ENCODE results near the gene ZNF629. TPM values are rescaled to one million over a fixed set of nuclear protein-coding genes. Genes with fewer than 3 reads are reported as not detected.

ZNF629 gene
- total and polyA plus RNA-seq, 2 experiments from 2014 or later: 7.7 to 15.6 TPM

- Histone ChIP-seq H3K4me1 (ENCODE audit: insufficient read depth) (peaks cover 7% of the 10 kb centered on the region), H2AFZ (no peak overlapping the region), H3K9me3 (ENCODE audit: low read depth) (no peaks in the 10 kb centered on the region), H3K27ac (no peak overlapping the region), H3K9me2 (replicated peaks; ENCODE audit: insufficient read depth) (no peaks in the 10 kb centered on the region), H3K36me3 (replicated peaks; ENCODE audit: insufficient read depth, low read depth) (no peaks in the 10 kb centered on the region), H3K79me2 (peaks cover 2% of the 10 kb centered on the region), H3K4me3 (no peak overlapping the region), H4K20me1 (ENCODE audit: insufficient read depth, poor library complexity, severe bottlenecking) (no peaks in the 10 kb centered on the region), H3K27me3 (no peaks in the 10 kb centered on the region), H3K4me2 (no peak overlapping the region)
- no peak for DNase-seq (ENCODE audit: low spot score)
- WGBS (ENCODE audit: low lambda C conversion rate, missing lambda C conversion rate): 78% methylated on average over 3 of the region's 3 CpGs
- no peak for TF ChIP-seq EZH2 (IDR thresholded peaks at IDR 0.05; ENCODE audit: borderline replicate concordance)
- TF ChIP-seq EZH2phosphoT487 (IDR thresholded peaks at IDR 0.05; ENCODE audit: low read depth, severe bottlenecking, unreplicated experiment): no peak
- TF ChIP-seq CTCF (IDR thresholded peaks at IDR 0.05; ENCODE audit: poor library complexity): no peak
These were observed 15.9 kb upstream of the ZNF629 start for GRCh38 chr16:30802936-30803335.

DNA sequence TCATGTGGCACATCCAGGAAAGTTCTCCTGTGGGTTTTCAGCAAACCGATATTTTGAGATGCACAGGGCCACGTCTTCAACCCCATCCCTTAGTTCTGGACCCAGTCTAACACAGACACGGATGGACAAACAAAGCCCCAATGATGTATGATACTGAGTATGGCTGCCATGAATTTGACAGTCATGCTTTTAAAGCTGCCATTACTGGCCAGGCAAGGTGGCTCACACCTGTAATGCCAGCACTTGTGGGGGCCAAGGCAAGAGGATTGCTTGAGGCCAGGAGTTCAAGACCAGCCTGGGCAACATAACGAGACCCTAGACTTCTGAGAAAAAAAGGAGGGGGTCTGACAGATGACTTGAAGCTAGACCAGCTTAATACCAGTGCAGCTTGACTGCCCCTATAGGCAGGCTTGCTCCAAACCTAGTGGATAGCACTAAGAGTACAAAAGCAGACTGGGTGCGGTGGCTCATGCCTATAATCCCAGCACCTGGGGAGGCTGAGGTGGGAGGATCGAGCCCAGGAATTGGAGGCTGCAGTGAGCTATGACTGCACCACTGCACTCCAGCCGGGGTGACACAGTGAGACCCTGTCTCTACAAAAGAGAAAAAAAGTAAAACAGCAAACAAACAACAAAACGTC is 10.8 kb upstream of the ZNF629 start:
- DNase-seq (ENCODE audit: low spot score): no peak
- no peak overlapping the region for H2AFZ ChIP-seq

GRCh38 chr16:30794634-30795033 is 7.6 kb upstream of the ZNF629 start:
- WGBS (ENCODE audit: low lambda C conversion rate, missing lambda C conversion rate): 82% methylated on average over 3 of the region's 3 CpGs
- Histone ChIP-seq H3K36me3 (replicated peaks; ENCODE audit: insufficient read depth, low read depth) (no peaks in the 10 kb centered on the region), H3K4me3 (no peak overlapping the region), H3K4me2 (no peak overlapping the region), H4K20me1 (ENCODE audit: insufficient read depth, poor library complexity, severe bottlenecking) (no peaks in the 10 kb centered on the region), H2AFZ (no peak overlapping the region), H3K9me3 (ENCODE audit: low read depth) (no peaks in the 10 kb centered on the region), H3K27me3 (no peaks in the 10 kb centered on the region), H3K4me1 (ENCODE audit: insufficient read depth) (no peaks in the 10 kb centered on the region), H3K79me2 (no peaks in the 10 kb centered on the region), H3K9me2 (replicated peaks; ENCODE audit: insufficient read depth) (no peaks in the 10 kb centered on the region), H3K27ac (no peak overlapping the region)
- DNase-seq (ENCODE audit: low spot score): no peak
- TF ChIP-seq CTCF (IDR thresholded peaks at IDR 0.05; ENCODE audit: poor library complexity) (no peak), EZH2phosphoT487 (IDR thresholded peaks at IDR 0.05; ENCODE audit: low read depth, severe bottlenecking, unreplicated experiment) (no peak), EZH2 (IDR thresholded peaks at IDR 0.05; ENCODE audit: borderline replicate concordance) (no peak)

More for the DNA sequence above, 10.8 kb upstream of the ZNF629 start:
- Histone ChIP-seq H3K4me2 (no peak overlapping the region), H3K4me3 (no peak overlapping the region), H3K79me2 (no peaks in the 10 kb centered on the region), H3K27me3 (no peaks in the 10 kb centered on the region), H3K9me3 (ENCODE audit: low read depth) (no peaks in the 10 kb centered on the region), H4K20me1 (ENCODE audit: insufficient read depth, poor library complexity, severe bottlenecking) (no peaks in the 10 kb centered on the region), H3K27ac (no peak overlapping the region), H3K4me1 (ENCODE audit: insufficient read depth) (no peaks in the 10 kb centered on the region), H3K9me2 (replicated peaks; ENCODE audit: insufficient read depth) (no peaks in the 10 kb centered on the region), H3K36me3 (replicated peaks; ENCODE audit: insufficient read depth, low read depth) (no peaks in the 10 kb centered on the region)
- 80% methylated on average over 8 of the region's 8 CpGs for WGBS (ENCODE audit: low lambda C conversion rate, missing lambda C conversion rate)
- TF ChIP-seq CTCF (IDR thresholded peaks at IDR 0.05; ENCODE audit: poor library complexity) (no peak), EZH2 (IDR thresholded peaks at IDR 0.05; ENCODE audit: borderline replicate concordance) (no peak), EZH2phosphoT487 (IDR thresholded peaks at IDR 0.05; ENCODE audit: low read depth, severe bottlenecking, unreplicated experiment) (no peak)
